Gastrocnemius medialis (tissue), 4 donors: ENCODE data around the gene AKAP8.

Experiments used
- CTCF ChIP-seq, 5 experiments: fragments of 450-650 bp in 3 of 5; fragments of 200-600 bp in 2 of 5; sonication (generic) in 2 of 5; IDR thresholded peaks in 4 of 5; conservative IDR thresholded peaks in 1 of 5; 1 replicate in 4 of 5; 2 replicates in 1 of 5; pipeline ENCODE4 v1.5.1; 2016 to 2019; ENCODE audit warnings: antibody characterized with exemption in 5 of 5, mild to moderate bottlenecking in 3 of 5, moderate library complexity in 3 of 5
- POLR2A ChIP-seq, 2 donors: fragments of 450-650 bp; IDR thresholded peaks; one replicate each; pipeline ENCODE4 v1.6.1; 2017; ENCODE audit warnings: antibody characterized with exemption in 2 of 2, mild to moderate bottlenecking in 2 of 2, moderate library complexity in 2 of 2

- TF ChIP-seq CTCF (IDR thresholded peaks at IDR 0.05 in 4 of 5, conservative IDR thresholded peaks at IDR 0.05 in 1 of 5) (no peak), POLR2A (IDR thresholded peaks at IDR 0.05) (no peak)
These were observed 20.0 kb upstream of the AKAP8 start for GRCh38 chr19:15399635-15400034.
